NAMALWA (cell line): ENCODE results near the gene PGAP2.
A peak's percentile ranks its signal among the peaks of the same experiment; 100 is the strongest.

ENCODE experiments used
- DNase-seq: peaks from one replicate; pipeline ENCODE4 v3.0.0-alpha.2; 2015; ENCODE audit warnings: low spot score

Gene PGAP2

GRCh38 chr11:3831378-3832239 is 23.2 kb downstream of the PGAP2 start:
- DNase-seq, result no peak

- no peak for DNase-seq
These were observed 24.5 kb downstream of the PGAP2 start for GRCh38 chr11:3832816-3833215.

- no peak for DNase-seq
These were observed 25.1 kb downstream of the PGAP2 start for GRCh38 chr11:3833449-3833848.

GRCh38 chr11:3834349-3834663 is 25.9 kb downstream of the PGAP2 start:
- DNase-seq, result no peak

GRCh38 chr11:3834664-3835461 is 26.5 kb downstream of the PGAP2 start:
- DNase-seq, result no peak

- DNase-seq, result no peak
These were observed 27.4 kb downstream of the PGAP2 start for GRCh38 chr11:3835751-3836150.

- no peak for DNase-seq
These were observed 28.5 kb downstream of the PGAP2 start for GRCh38 chr11:3836903-3837302.

GRCh38 chr11:3837793-3838192 is 29.4 kb downstream of the PGAP2 start:
- DNase-seq, result no peak

- DNase-seq, result no peak
These were observed 30.1 kb downstream of the PGAP2 start for GRCh38 chr11:3838504-3838903.

- DNase-seq, result peak; percentile 62
These were observed 31.9 kb downstream of the PGAP2 start for GRCh38 chr11:3840004-3840869.

- peak; percentile 75 for DNase-seq
These were observed 32.6 kb downstream of the PGAP2 start, which contains the start of gene RHOG for GRCh38 chr11:3840870-3841425. RHOG (minus strand) TSS chr11:3840959; CDS start chr11:3828138, 12,821 bp downstream.

GRCh38 chr11:3841426-3842350 is 33.3 kb downstream of the PGAP2 start:
- peak; percentile 95 for DNase-seq

- DNase-seq, result no peak
These were observed 35.0 kb downstream of the PGAP2 start for GRCh38 chr11:3843326-3843725.

GRCh38 chr11:3845246-3845645 is 36.9 kb downstream of the PGAP2 start:
- no peak for DNase-seq

GRCh38 chr11:3845670-3846069 is 37.3 kb downstream of the PGAP2 start:
- DNase-seq, result no peak

GRCh38 chr11:3849297-3849874 is 41.0 kb downstream of the PGAP2 start:
- peak; percentile 84 for DNase-seq

- no peak for DNase-seq
These were observed 45.1 kb downstream of the PGAP2 start for GRCh38 chr11:3853545-3853842.

- DNase-seq, result peak; percentile 90
These were observed 45.7 kb downstream of the PGAP2 start for GRCh38 chr11:3853899-3854659.

GRCh38 chr11:3854660-3854976 is 46.3 kb downstream of the PGAP2 start:
- no peak for DNase-seq
